ENCODE results near the gene RC3H2.
A peak's percentile ranks its signal among the peaks of the same experiment; 100 is the strongest.
"Not testable (repeated sequence)": the region's sequence is repeated elsewhere in the genome, so short reads cannot be mapped to it uniquely, and the experiment has no call there.

The RC3H2 gene

DNA sequence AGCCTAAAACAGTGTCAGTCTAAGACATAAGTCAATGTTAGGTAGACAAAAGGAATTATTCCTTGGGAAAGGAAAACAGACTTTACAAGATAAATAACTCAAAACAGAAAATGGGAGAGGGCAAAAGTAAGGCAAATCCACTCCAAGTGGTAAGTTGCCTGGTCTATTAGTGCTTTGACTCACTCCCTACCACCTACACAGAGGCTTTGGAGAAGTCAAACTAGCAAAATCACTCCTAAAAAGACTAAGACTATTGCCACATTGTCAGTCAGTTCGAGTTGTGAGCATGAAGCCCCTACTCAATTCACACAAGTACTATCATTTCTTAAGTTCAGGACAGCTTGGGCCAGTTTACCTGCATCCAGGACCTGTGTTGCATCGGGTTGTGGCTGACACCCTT, 13.2 kb upstream of the RC3H2 start:
- no peak for DNase-seq (ENCODE audit: low read depth in 2 of 2)

DNA sequence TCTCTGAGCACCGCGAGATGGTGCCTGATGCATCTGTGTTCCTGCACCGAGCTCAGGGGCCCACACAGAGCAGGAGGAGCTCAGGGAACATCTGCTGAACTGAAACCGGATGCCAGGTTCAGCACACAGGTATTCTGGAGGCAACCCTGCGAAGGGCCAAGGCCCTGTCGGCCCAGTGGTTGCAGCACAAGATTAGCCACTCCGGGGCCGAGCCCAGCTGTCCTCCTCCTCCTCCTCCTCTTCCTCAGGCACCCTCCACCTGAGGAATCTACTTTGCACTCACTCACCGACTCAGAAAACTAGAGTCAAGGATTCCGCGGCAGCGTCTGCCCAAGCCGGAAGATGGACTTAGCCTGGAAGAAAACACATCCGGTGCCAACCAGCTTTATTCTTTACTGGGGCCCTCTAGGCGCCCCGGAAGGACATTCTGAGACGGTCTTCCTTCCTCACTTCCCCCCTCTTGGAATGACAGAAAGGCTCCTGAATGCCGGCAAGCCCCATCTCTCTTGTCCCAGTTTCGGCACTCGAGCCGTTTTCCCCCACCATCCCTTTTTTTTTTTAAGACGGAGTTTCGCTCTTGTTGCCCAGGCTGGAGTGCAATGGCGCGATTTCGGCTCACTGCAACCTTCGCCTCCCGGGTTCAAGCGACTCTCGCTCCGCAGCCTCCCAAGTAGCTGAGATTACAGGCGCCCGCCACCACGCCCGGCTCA, 8.0 kb upstream of the RC3H2 start, which contains the start of gene ZBTB6:
Gene ZBTB6, minus strand, starts transcription at position 360 of the 710 bp plus-strand sequence. CDS start 1,251 bp downstream, outside the sequence.
- DNase-seq (ENCODE audit: low read depth in 2 of 2): peak in 1 of 2 donors; percentile 43

DNA sequence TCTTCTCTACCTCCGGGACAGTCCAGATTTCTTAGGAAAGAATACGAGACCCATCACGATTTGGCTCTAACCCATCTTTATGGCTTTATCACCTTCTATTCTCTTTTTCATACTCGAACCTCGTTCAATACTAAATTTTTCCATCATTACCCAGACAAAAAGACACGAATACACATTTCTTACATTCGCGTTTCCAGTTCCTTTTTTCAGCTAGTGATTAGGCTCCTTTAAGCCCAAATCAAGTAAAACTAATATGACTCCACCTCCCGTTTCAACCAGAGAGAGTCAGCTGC, 7.5 kb upstream of the RC3H2 start:
- DNase-seq (ENCODE audit: low read depth in 2 of 2): no peak

DNA sequence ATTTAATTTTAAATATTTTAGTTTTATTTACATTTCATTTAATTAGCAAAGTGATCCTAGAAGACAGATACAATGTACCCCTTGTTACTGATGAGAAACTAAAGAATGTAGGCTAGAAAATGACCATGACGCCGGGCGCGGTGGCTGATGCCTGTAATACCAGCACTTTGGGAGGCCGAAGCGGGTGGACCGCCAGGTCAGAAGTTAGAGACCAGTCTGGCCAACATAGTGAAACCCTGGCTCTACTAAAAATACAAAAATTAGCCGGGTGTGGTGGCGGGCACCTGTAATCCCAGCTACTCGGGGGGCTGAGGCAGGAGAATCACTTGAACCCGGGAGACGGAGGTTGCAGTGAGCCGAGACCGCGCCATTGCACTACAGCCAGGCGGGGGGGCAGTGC, 963 bp upstream of the RC3H2 start:
- DNase-seq (ENCODE audit: low read depth in 2 of 2): not testable (repeated sequence)

DNA sequence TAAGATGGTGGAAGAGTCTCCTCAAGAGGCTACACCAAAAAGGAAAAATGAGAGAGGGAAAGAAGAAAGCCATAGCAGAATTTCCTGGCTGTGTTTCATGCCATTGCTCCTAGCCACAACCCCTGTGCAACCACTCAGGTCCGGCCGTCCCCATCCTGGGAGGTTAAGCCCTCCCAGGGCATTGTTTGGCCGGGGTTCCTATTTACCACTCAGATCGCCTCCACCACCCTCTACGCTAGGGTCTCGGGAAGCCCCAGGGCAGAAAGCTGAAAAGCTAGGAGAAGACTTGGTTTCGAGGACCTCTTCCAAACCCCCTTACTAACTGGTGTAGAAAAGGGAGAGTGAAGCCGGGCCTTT, 715 bp downstream of the RC3H2 start:
- no peak for DNase-seq (ENCODE audit: low read depth in 2 of 2)

DNA sequence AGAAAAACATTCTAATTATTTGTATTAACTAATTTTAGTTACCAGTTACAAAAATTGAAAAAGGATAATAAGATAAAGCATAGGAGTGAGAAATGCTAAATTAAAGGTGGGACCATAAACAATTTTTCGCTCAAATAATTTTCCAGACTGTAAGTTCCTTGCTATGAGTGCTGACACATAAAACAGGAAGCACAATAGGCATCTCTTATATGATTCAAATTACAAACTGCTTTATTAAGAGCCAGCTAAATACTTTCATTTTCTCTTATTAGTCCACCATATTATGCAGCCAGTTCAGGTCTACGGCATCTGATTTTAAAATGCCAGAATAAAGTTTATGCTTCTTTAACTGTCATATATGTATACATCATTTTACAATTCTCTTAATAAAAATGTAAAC, 4.4 kb downstream of the RC3H2 start:
- DNase-seq (ENCODE audit: low read depth in 2 of 2): no peak

DNA sequence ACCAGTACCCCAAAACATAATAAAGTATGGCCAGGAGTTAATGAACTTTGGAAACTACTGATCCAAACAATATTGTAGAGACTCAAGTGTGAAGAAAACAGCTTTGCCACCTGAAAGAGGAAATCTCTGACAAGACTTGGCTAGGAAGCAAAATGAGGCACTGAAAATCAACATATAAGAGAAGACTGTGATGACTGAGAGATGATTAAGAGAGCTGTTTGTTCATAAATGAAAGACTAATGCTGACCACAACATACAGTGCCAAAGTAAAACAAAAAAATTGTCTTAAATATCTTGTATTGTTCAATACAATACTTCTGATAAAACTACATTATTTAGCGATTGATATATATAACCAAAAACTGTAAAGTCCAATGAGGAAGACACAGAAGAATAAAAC, 7.2 kb downstream of the RC3H2 start:
- DNase-seq (ENCODE audit: low read depth in 2 of 2): no peak

DNA sequence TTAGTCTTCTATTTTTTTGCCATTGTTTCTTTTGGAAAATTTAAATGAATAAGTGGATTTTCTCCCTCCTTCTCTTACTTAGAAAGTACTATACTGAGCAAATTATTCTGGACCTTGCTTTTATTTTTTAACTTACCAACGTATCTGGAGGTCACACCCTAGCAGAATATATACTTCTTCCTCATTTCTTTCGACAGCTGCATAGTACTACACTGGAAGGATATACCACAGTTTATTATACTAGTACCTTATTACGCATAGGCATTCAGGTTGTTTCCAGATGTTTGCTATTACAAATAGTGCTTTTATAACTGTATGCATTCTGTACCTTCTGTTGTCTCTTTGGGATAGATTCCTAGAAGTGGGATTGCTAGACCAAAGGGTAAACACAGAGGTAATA, 16.7 kb downstream of the RC3H2 start:
- no peak for DNase-seq (ENCODE audit: low read depth in 2 of 2)

DNA sequence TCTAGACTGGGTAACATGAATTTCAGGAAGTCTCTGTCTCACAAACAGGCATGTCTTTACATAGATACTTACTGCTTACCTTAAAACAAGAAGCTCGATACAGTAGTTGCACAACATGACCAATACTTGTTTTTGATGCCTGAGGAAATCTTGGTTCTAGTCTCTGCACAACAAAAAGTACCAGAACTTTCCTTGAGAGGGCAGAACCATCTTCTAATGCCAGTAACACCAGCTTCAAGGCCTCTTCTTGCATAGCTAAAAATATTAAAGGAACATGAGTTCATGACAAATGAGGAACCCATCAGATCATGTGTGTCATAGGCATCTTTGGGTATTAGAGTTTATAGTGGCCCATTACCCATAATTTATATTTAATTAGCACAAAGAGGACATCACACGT, 22.0 kb downstream of the RC3H2 start:
- no peak for DNase-seq (ENCODE audit: low read depth in 2 of 2)

DNA sequence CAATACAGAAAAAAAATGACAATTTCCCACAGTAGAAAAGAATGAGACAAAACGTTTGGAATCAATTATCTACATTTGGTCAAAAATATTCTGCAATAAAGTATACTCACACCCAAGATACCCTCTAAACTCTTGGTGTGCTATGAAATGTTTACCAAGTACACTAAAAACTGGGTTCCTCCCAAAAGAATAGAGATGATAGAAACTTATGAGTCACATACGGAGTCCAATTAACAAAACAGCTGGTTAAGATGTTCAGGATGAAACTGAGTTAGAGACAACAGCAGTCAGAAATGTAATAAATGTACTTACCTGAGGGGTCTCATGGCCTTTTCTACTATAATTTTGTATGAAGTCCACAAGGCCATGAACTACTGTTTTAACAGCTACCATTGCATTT, 25.7 kb downstream of the RC3H2 start:
- no peak for DNase-seq (ENCODE audit: low read depth in 2 of 2)

DNA sequence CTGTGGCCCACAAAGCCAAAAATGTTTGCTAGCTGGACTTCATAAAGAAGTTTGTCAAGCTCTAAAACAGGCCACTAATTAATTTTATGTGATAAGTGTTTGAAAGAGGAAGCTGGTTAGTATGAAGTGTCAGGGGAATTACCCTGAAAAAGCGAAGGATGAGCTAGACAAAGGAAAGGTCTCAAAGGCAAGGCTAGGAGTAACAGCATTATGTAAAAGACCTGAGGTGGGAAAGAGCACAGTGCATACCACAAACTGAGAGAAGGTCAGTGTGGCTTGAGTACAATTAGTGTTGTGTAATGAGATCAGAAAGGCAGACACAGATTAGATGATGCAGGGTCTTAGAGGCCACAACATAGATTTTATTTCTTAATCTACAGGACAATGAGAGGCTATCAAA, 29.6 kb downstream of the RC3H2 start:
- no peak for DNase-seq (ENCODE audit: low read depth in 2 of 2)

DNA sequence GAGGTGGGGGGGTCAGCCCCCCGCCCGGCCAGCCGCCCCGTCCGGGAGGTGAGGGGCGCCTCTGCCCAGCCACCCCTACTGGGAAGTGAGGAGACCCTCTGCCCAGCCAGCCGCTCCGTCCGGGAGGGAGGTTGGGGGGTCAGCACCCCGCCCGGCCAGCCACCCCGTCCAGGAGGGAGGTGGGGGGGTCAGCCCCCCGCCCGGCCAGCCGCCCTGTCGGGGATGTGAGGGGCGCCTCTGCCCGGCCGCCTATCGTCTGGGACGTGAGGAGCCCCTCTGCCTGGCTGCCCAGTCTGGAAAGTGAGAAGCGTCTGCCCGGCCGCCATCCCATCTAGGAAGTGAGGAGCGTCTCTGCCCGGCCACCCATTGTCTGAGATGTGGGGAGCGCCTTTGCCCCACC, 37.9 kb downstream of the RC3H2 start:
- DNase-seq (ENCODE audit: low read depth in 2 of 2): not testable (repeated sequence)

DNA sequence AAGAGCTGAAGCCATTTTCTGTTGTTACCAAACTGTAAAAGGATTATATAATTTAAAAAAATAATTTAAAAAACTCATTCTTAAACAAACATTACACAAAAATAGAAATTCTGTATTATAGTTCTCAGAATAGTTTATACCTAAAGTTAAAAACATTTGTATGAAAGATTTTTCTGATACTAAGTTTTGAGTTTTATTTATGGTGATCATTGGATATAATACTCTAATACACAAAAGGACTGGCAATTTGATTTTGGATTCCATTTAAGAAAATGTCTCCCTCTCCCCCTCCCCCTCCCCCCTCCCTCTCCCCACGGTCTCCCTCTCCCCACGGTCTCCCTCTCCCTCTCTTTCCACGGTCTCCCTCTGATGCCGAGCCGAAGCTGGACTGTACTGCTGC, 39.1 kb downstream of the RC3H2 start:
- DNase-seq (ENCODE audit: low read depth in 2 of 2): no peak

DNA sequence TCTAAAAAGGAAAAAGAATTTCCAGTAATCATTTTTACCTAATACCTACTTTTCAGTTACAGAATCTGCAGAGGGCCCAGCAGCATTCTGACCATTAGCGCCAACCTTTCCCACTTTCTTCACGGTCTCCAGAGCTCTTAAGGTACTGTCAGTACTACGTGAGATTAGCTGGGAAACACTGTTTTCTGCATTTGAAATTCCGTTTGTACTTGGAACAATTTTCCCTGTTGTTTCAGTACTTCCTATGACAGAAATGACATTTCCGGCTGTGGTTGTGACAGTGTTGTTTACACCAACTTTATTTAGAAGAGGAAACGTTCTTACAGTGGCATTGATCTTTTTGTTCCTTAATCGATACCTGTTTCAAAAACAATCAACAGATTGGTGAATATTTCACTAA, 39.9 kb downstream of the RC3H2 start:
- no peak for DNase-seq (ENCODE audit: low read depth in 2 of 2)

DNA sequence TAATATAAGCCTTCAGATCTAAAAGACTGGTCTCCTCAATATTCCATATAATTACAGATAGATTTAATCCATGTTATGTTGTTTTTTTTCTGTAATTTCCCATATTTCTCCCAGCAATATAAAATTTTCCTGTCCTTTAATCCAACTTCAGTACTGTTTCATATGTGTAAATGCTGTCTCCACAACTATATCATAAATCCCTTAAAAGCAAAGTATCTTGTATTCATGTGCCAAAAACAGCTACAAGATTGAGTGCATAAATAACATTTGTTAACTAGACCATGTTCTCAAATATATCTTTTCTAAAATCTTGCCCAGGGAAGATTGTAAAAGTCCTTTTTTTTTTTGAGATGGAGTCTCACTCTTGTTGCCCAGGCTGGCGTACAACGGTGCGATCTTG, 41.8 kb downstream of the RC3H2 start:
- DNase-seq (ENCODE audit: low read depth in 2 of 2): no peak

DNA sequence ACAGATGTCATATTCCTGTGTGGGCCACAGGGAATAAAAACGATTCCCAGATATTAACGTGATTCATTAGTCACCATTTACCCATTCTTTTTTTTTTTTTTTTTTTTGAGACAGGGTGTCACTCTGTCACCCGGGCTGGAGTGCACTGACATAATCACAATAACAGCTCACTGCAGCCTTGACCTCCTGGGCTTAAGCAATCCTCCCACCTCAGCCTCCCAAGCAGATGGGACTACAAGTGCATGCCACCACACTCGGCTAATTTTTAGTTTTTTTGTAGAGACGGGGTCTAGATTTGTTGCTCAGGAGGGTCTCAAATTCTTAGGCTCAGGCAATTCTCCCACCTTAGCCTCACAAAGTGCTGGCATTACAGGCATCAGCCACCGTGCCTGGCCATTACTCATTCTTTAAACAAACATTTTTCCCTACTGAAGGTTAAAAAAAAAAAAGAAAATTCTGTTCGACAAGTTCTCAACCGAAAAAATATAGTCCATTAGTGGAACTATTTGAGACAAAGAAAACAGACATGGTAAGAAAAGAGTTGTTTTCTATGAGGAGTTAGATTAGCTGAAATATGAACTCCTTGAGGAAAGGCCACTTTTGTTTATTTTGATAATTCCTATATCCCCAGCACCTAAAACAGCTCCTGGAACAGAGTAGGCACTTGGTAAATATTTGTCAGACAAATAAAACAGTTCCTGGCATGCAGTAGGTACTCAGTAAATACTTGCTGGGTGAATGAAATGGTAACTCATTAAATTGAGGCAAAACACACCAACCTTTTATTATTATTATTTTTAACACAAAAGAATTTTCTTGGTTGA, 44.6 kb downstream of the RC3H2 start:
- DNase-seq (ENCODE audit: low read depth in 2 of 2): no peak

DNA sequence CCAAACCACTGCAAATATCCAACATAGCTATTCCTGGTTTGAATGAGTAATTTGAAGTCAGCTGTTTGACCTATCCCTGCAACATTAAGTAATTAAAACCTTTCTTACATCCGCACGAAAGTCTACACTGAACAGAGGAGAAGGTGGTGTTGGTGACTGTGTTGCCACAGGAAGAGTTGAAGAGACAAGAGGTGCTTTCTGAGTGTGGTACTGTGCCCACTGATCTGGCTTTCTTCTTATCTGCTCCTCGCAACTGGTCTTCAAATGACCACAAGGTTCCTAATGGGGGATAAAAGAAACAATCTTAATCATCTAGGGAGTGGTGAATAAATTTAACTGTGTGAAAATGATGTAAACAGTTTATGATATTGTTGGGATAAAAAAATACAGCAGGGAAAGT, 47.3 kb downstream of the RC3H2 start:
- DNase-seq (ENCODE audit: low read depth in 2 of 2): no peak

DNA sequence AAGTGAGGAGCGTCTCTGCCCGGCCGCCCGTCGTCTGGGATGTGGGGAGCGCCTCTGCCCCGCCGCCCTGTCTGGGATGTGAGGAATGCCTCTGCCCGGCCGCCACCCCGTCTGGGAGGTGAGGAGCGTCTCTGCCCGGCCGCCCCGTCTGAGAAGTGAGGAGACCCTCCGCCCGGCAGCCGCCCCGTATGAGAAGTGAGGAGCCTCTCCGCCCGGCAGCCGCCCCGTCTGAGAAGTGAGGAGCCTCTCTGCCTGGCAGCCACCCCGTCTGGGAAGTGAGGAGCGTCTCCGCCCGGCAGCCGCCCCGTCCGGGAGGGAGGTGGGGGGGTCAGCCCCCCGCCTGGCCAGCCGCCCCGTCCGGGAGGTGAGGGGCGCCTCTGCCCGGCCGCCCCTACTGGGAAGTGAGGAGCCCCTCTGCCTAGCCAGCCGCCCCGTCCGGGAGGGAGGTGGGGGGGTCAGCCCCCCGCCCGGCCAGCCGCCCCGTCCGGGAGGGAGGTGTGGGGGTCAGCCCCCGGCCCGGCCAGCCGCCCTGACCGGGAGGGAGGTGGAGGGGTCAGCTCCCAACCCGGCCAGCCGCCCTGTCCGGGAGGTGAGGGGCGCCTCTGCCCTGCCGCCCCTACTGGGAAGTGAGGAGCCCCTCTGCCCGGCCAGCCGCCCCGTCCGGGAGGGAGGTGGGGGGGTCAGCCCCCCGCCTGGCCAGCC, 52.9 kb downstream of the RC3H2 start:
- DNase-seq (ENCODE audit: low read depth in 2 of 2): not testable (repeated sequence)

DNA sequence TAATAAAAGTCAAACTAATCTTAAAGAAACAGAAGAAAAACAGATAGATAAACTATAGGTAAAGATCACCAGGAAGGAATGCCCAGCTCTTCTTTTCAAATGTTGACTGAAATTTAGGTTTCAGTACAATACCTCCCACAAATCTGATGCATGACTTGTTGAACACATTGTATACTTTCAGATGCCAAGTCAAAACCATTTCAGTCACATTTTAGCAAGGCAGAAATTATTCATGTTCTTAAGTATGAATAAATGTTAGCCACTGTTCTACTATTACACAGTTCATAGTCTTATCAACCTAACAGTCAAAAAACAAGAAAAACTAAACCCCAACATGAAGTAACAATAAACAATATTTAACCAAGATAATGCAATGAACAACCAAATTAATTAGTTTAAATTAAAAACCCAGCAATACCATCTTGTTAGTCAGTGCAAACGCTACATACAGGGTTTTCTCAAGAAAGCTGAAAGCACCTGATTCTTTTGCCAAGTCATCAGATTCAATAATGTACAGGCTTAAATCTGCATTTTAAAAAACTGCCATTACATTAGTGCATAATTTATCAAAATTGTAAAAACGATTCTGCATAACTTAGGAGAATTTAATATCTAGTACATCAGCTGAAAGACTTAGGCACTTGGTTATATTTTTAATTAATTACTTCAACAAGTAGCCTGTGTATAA, 56.8 kb downstream of the RC3H2 start:
- no peak for DNase-seq (ENCODE audit: low read depth in 2 of 2)

DNA sequence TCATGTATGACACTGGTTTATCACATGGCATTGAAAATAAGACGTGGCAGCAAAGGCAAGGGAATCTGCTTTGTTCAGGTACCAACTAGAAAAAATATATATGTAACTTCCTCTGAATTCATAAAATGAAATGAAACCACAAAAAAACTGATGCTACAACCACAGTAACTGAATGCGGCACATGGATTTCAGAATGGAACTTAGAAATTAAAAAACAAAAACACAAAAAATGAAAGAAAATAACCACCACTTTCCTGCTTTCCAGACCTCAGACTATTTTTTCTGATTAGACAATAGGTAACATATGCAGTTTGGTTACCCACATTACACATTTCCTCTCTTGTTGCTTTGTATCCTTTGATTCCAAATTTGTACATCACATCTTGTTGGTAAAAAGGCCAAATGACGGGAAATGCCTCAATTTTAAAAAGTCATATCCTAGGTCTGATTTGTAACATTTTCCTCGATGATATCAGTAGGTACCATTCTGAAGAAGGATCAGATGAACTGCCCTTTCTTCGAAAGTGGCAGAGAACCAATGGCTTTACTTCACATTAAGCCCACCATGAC, 58.7 kb downstream of the RC3H2 start:
- no peak for DNase-seq (ENCODE audit: low read depth in 2 of 2)

DNA sequence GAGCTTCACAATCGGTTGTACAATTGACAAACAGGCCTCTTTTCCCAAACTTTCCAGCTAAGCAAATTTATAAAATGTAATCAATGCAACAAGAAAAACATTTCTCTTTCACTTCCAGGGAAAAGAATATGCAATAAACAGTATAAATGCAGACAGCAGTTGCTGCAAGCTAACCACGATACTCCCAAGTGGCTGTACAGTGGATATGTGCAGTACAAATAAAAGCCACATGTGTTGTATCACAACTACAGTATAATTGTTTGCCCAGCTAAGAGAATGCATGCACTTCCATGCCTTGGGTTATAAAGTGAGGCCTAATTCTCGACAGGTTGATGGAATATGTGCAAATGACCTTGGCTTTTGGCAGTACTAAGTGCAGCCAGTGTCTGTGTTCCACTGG, 60.0 kb downstream of the RC3H2 start:
- no peak for DNase-seq (ENCODE audit: low read depth in 2 of 2)

DNA sequence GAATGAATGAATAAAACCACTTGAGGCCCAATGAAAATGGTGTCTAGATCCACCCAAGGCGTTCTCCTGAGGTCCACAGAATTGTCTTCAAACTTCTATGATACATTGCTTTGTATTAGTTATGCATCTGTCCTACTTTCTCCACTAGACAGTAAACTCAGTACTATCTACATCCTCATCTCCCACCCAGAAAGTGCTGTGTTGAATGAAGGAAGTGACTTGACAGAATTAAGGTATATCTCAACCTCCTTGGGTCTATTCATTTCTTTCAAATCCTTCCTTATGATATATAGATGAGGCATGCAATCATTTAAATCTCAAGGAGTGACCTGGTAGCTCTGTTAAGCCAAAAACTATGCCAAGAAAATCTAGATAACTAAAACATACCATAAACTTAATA, 61.0 kb downstream of the RC3H2 start:
- DNase-seq (ENCODE audit: low read depth in 2 of 2): no peak
